Muscle layer of duodenum (tissue), 2 donors: Measurements from ENCODE around the gene MYBPC1.
A peak's percentile ranks its signal among the peaks of the same experiment; 100 is the strongest.

Experiments used
- H3K27ac ChIP-seq: one replicate; pipeline ENCODE4 v1.7.0; 2013; ENCODE audit warnings: mild to moderate bottlenecking, low read length
- H3K27me3 ChIP-seq: one replicate; pipeline ENCODE4 v1.7.0; 2013; ENCODE audit warnings: low read depth, mild to moderate bottlenecking, control low read depth, low read length
- H3K36me3 ChIP-seq, 2 donors: one replicate each; pipeline ENCODE4 v1.7.0; 2013; ENCODE audit warnings: low read length in 2 of 2, control low read depth in 1 of 2, mild to moderate bottlenecking in 1 of 2; ENCODE audit not compliant: insufficient read depth in 2 of 2, control insufficient read depth in 1 of 2
- H3K4me1 ChIP-seq, 2 donors: one replicate each; pipeline ENCODE4 v1.7.0; 2013; ENCODE audit warnings: low read length in 2 of 2, mild to moderate bottlenecking in 2 of 2, control low read depth in 1 of 2, moderate library complexity in 1 of 2; ENCODE audit not compliant: insufficient read depth in 2 of 2, control insufficient read depth in 1 of 2
- H3K4me3 ChIP-seq, 2 donors: one replicate each; pipeline ENCODE4 v1.7.0; 2013; ENCODE audit warnings: low read length in 2 of 2, low read depth in 1 of 2, mild to moderate bottlenecking in 1 of 2
- H3K9me3 ChIP-seq, 2 donors: one replicate each; pipeline ENCODE4 v1.7.0; 2013; ENCODE audit warnings: low read length in 2 of 2, control low read depth in 1 of 2, mild to moderate bottlenecking in 1 of 2; ENCODE audit not compliant: control insufficient read depth in 1 of 2
- donor health status: healthy.

MYBPC1 gene

GRCh38 chr12:101620762-101621133 is 26.0 kb downstream of the MYBPC1 start:
- Histone ChIP-seq H3K27me3 (no peaks in the 10 kb centered on the region), H3K36me3 (no peaks in the 10 kb centered on the region), H3K4me3 (no peak overlapping the region), H3K4me1 (peaks cover 0 to 5% of the 10 kb centered on the region in 2 donors), H3K27ac (no peak overlapping the region), H3K9me3 (no peaks in the 10 kb centered on the region)

- Histone ChIP-seq H3K27ac (no peak overlapping the region), H3K27me3 (no peaks in the 10 kb centered on the region), H3K36me3 (no peaks in the 10 kb centered on the region), H3K4me1 (no peaks in the 10 kb centered on the region), H3K4me3 (no peak overlapping the region), H3K9me3 (no peaks in the 10 kb centered on the region)
Observed at GRCh38 chr12:101628676-101629075, 33.9 kb downstream of the MYBPC1 start.

DNA sequence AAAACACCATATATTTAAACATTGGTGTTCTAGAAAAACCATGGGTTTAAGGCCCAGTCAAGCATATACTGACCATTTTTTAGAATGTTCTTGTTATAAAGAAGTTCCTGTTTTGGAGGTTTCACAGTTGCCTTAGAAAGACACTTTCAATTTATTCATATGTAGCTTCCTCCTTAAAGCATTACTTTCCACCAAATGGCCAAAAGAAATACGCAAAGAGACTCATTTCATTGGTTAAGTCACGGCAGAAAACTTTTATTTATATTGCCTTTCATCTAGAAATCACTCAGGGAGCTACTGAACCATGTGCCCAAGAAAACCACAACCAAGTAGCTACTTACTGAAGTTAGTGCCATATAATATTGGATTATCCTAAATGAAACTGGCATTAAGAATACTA is 40.0 kb downstream of the MYBPC1 start:
- H3K9me3 ChIP-seq: no peaks in the 10 kb centered on the region
- no peak overlapping the region for H3K27ac ChIP-seq
- H3K4me1 ChIP-seq: no peaks in the 10 kb centered on the region
- H3K27me3 ChIP-seq: no peaks in the 10 kb centered on the region
- H3K36me3 ChIP-seq: no peaks in the 10 kb centered on the region
- no peak overlapping the region for H3K4me3 ChIP-seq

GRCh38 chr12:101637936-101638335 is 43.2 kb downstream of the MYBPC1 start:
- H3K27ac ChIP-seq: no peak overlapping the region
- no peaks in the 10 kb centered on the region for H3K9me3 ChIP-seq
- H3K4me3 ChIP-seq: no peak overlapping the region
- H3K27me3 ChIP-seq: no peaks in the 10 kb centered on the region
- H3K4me1 ChIP-seq: peaks cover 0 to 5% of the 10 kb centered on the region in 2 donors
- no peaks in the 10 kb centered on the region for H3K36me3 ChIP-seq

DNA sequence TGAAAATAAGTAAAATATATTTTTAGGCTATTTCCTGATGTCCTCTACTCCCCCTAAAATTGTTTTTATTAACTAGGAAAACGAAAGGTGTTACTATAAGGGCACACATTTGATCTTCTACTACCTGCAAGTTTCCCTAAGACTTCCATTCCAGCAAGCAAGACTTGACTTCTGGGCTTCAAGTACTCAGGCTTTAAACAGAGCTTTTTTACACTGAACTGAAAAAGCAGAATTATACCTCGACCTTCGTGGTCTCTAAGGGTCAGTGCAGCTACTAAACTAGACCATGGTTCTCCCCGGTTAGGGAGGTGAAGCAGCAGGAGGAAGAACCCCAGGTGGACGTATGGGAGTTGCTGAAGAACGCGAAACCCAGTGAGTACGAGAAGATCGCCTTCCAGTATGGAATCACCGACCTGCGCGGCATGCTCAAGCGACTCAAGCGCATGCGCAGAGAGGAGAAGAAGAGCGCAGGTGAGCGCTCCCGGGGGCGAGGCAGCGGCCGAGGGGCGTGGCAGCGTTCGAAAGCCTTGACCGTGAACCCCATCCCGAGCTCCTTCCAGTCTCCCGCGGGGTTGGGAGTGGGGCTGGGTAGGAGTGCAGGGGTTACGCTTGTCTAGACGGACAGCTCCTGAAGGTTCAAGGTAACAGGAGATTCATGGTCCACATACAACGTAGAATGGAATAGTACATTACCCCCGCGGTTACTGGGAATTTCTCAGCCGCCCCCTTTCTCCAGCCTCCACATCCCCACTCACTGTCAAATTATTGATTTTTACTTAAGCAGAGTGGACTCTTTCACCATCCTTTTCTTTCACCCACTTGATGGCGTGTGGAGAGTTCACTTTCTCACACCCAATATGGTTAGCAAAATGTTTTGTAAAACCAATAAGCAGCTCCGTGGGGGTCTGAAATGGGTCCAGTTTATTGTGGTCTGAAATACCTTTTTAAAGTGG is 47.6 kb downstream of the MYBPC1 start:
- H3K4me1 ChIP-seq: peaks cover 0 to 5% of the 10 kb centered on the region in 2 donors
- H3K4me3 ChIP-seq: peak overlapping the region; percentile 47 to 52
- no peaks in the 10 kb centered on the region for H3K36me3 ChIP-seq
- no peaks in the 10 kb centered on the region for H3K27me3 ChIP-seq
- no peak overlapping the region for H3K27ac ChIP-seq
- no peaks in the 10 kb centered on the region for H3K9me3 ChIP-seq

DNA sequence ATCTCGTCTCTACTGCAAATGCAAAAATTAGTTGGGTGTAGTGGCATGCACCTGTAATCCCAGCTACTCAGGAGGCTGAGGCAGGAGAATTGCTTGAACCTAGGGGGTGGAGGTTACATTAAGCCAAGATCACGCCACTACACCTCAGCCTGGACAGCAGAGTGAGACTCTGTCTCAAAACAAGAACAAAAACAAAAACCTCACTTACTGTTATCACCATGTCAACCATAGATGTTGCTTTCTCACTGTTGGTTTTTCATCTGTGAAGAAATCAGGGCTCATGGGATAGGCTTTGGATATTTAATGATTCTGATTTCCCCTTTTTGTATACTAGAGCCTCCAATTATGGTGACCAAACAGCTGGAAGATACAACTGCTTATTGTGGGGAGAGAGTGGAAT is 52.9 kb downstream of the MYBPC1 start:
- Histone ChIP-seq H3K4me1 (no peaks in the 10 kb centered on the region), H3K9me3 (no peaks in the 10 kb centered on the region), H3K36me3 (no peaks in the 10 kb centered on the region), H3K27me3 (no peaks in the 10 kb centered on the region), H3K27ac (no peak overlapping the region), H3K4me3 (no peak overlapping the region)

GRCh38 chr12:101648195-101648594 is 53.4 kb downstream of the MYBPC1 start:
- H3K36me3 ChIP-seq: no peaks in the 10 kb centered on the region
- H3K27ac ChIP-seq: no peak overlapping the region
- H3K27me3 ChIP-seq: no peaks in the 10 kb centered on the region
- H3K4me1 ChIP-seq: no peaks in the 10 kb centered on the region
- no peak overlapping the region for H3K4me3 ChIP-seq
- H3K9me3 ChIP-seq: no peaks in the 10 kb centered on the region

DNA sequence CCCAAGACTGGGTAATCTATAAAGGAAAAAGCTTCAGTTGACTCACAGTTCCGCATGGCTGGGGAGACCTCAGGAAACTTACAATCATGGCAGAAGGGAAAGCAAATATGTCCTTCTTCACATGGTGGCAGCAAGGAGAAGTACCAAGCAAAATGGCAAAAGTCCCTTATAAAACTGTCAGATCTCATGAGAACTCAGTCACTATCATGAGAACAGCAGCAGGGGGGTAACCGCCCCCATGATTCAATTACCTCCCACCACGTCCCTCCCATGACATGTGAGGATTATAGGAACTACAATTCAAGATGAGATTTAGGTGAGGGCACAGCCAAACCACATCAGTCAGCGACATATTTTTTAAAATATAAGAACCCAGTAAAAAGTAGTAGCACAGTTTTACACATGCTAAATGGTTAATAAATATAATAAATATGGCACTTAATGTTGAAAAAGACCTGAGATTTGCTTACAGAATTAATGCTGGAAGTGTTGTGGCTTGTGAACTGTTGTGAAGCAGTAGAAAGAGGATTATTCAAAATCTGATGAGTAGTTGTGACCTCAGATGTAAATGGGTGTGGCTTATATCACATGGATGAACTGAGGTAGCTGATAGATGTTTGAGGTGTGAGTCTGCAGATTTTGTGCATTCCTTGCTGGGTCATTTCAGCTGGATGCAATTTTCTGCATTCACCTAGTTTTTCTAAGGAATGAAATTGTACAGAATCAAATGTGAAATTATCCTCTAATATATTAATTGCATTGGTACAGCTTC is 55.8 kb downstream of the MYBPC1 start:
- H3K27me3 ChIP-seq: no peaks in the 10 kb centered on the region
- no peak overlapping the region for H3K4me3 ChIP-seq
- no peak overlapping the region for H3K27ac ChIP-seq
- no peaks in the 10 kb centered on the region for H3K9me3 ChIP-seq
- H3K4me1 ChIP-seq: no peaks in the 10 kb centered on the region
- H3K36me3 ChIP-seq: no peaks in the 10 kb centered on the region

DNA sequence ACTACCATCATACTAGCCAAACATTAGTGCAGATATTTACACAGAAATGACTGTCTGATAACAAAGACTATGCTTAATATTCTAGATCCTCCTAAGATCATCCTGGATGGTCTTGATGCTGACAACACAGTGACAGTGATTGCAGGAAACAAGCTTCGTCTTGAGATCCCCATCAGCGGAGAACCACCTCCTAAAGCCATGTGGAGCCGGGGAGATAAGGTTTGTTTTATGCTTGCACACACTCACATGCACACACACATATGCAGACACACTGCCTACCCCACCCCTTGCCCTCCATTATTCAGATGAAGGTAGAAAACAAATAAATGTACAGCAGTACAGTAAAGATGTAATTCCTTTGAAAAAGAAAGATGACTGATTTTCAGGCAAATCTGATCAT is 58.3 kb downstream of the MYBPC1 start:
- no peaks in the 10 kb centered on the region for H3K36me3 ChIP-seq
- H3K27ac ChIP-seq: no peak overlapping the region
- H3K9me3 ChIP-seq: no peaks in the 10 kb centered on the region
- H3K4me1 ChIP-seq: no peaks in the 10 kb centered on the region
- no peaks in the 10 kb centered on the region for H3K27me3 ChIP-seq
- H3K4me3 ChIP-seq: no peak overlapping the region

DNA sequence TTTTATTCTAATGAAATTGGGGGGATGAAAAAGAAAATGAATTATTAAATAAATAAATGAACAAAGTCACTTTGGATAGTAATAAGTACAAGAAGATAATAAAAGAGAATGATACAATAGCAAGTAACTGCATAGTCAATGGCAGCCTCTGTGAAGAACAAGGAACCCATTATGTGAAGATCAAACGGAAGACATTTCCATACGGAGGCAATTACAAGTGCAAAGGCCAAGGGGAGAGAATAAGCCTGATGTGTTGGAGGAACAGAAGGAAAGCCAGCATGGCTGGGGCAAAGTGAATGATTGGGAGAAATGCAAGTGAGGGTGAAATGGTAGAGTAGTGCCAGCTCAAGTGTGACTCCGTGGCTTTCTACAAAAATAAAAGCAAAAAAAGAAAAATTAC is 58.7 kb downstream of the MYBPC1 start:
- H3K27me3 ChIP-seq: no peaks in the 10 kb centered on the region
- no peaks in the 10 kb centered on the region for H3K36me3 ChIP-seq

GRCh38 chr12:101654442-101654841 is 59.7 kb downstream of the MYBPC1 start:
- no peaks in the 10 kb centered on the region for H3K36me3 ChIP-seq

More for the DNA sequence above, 58.7 kb downstream of the MYBPC1 start:
- H3K4me3 ChIP-seq: no peak overlapping the region
- H3K9me3 ChIP-seq: no peaks in the 10 kb centered on the region
- H3K4me1 ChIP-seq: no peaks in the 10 kb centered on the region
- no peak overlapping the region for H3K27ac ChIP-seq

More at GRCh38 chr12:101654442-101654841, 59.7 kb downstream of the MYBPC1 start:
- Histone ChIP-seq H3K4me3 (no peak overlapping the region), H3K4me1 (no peaks in the 10 kb centered on the region), H3K27me3 (no peaks in the 10 kb centered on the region), H3K27ac (no peak overlapping the region), H3K9me3 (no peaks in the 10 kb centered on the region)
